NCI-H2081 (cell line): Measurements from ENCODE around the gene NLGN1.
"Not testable (repeated sequence)": the region's sequence is repeated elsewhere in the genome, so short reads cannot be mapped to it uniquely, and the experiment has no call there.

Source experiments
- DNase-seq, 2 experiments: peaks; one replicate each; lab custom pipeline; 2025; lab: John Stamatoyannopoulos, UW

NLGN1 gene

GRCh38 chr3:173553635-173554280, 156.2 kb downstream of the NLGN1 start:
- peak; percentile 65 to 69 for DNase-seq

GRCh38 chr3:173556546-173556945, 159.0 kb downstream of the NLGN1 start:
- no peak for DNase-seq

- no peak for DNase-seq
These were observed 170.5 kb downstream of the NLGN1 start for GRCh38 chr3:173567997-173568396.

- DNase-seq: no peak
These were observed 171.1 kb downstream of the NLGN1 start for GRCh38 chr3:173568623-173569022.

GRCh38 chr3:173583496-173583895, 186.0 kb downstream of the NLGN1 start:
- DNase-seq: no peak

- DNase-seq: peak; percentile 83 to 88
These were observed 186.7 kb downstream of the NLGN1 start for GRCh38 chr3:173584093-173584837.

- peak; percentile 81 to 92 for DNase-seq
These were observed 187.6 kb downstream of the NLGN1 start for GRCh38 chr3:173584838-173585831.

- DNase-seq: peak in 1 of 2 experiments; percentile 42
These were observed 188.6 kb downstream of the NLGN1 start for GRCh38 chr3:173586166-173586565.

- DNase-seq: no peak
These were observed 189.5 kb downstream of the NLGN1 start for GRCh38 chr3:173587055-173587454.

- peak in 1 of 2 experiments; percentile 69 for DNase-seq
These were observed 191.0 kb downstream of the NLGN1 start for GRCh38 chr3:173588556-173588955.

- DNase-seq: peak in 1 of 2 experiments; percentile 38
These were observed 191.6 kb downstream of the NLGN1 start for GRCh38 chr3:173589116-173589515.

- no peak for DNase-seq
These were observed 193.9 kb downstream of the NLGN1 start for GRCh38 chr3:173591401-173591800.

GRCh38 chr3:173594881-173595280, 197.3 kb downstream of the NLGN1 start:
- not testable (repeated sequence) for DNase-seq

- no peak for DNase-seq
These were observed 202.1 kb downstream of the NLGN1 start for GRCh38 chr3:173599673-173600072.

- DNase-seq: no peak
These were observed 217.0 kb downstream of the NLGN1 start for GRCh38 chr3:173614522-173614921.

GRCh38 chr3:173615661-173616060, 218.1 kb downstream of the NLGN1 start:
- no peak for DNase-seq

- DNase-seq: peak; percentile 63 to 85
These were observed 219.9 kb downstream of the NLGN1 start for GRCh38 chr3:173617490-173617889.

- DNase-seq: no peak
These were observed 220.6 kb downstream of the NLGN1 start for GRCh38 chr3:173618148-173618547.

- no peak for DNase-seq
These were observed 221.2 kb downstream of the NLGN1 start for GRCh38 chr3:173618703-173619102.

GRCh38 chr3:173622166-173622565, 224.6 kb downstream of the NLGN1 start:
- no peak for DNase-seq

- DNase-seq: no peak
These were observed 226.5 kb downstream of the NLGN1 start for GRCh38 chr3:173624086-173624485.

GRCh38 chr3:173630849-173631248, 233.3 kb downstream of the NLGN1 start:
- DNase-seq: no peak
